T-cell (primary cell): Measurements from ENCODE around the gene ADAMTS9. TPM values are rescaled to one million over a fixed set of nuclear protein-coding genes. Genes with fewer than 3 reads are reported as not detected.

ENCODE experiments used
- ATAC-seq, 4 experiments: fragments of 200-7000 bp in 3 of 4; fragments of 150-1000 bp in 1 of 4; cut with Tn5 transposase; replicated peaks in 1 of 4; 1 replicate in 3 of 4; 2 replicates in 1 of 4; pipeline ENCODE4 v1.10.0; 2021; ENCODE audit warnings: moderate library complexity in 3 of 4, mild to moderate bottlenecking in 2 of 4, moderate number of reproducible peaks in 1 of 4
- CTCF ChIA-PET, 2 donors: fragments of 300-600 bp; sonication (Branson Sonifier 250); formaldehyde crosslinking; loops; one replicate each; lab custom pipeline; 2022; ENCODE audit warnings: antibody characterized with exemption in 2 of 2; lab: Charles Lee
- POLR2A ChIA-PET, 2 donors: fragments of 300-600 bp; sonication (Branson Sonifier 250); formaldehyde crosslinking; loops; one replicate each; lab custom pipeline; 2022; ENCODE audit warnings: antibody characterized with exemption in 2 of 2; lab: Charles Lee
- DNase-seq, 35 experiments: peaks; one replicate each; pipeline versions ENCODE4 v3.0.0 to v3.0.0-alpha.2; 2013 to 2023
- H3K27ac ChIP-seq: one replicate; pipeline ENCODE4 v1.5.1; 2013; ENCODE audit warnings: low read length
- H3K27me3 ChIP-seq, 2 experiments: replicated peaks in 1 of 2; 1 replicate in 1 of 2; 2 replicates in 1 of 2; pipeline versions ENCODE4 v1.6.1 to v1.7.0; 2013; ENCODE audit warnings: low read length in 1 of 2, mixed read lengths in 1 of 2; ENCODE audit not compliant: control insufficient read depth in 2 of 2, insufficient read depth in 2 of 2; ENCODE audit errors: extremely low read depth in 1 of 2
- H3K36me3 ChIP-seq, 2 donors: 1 replicate in 1 of 2; 2 replicates in 1 of 2; pipeline versions ENCODE4 v1.6.1 to v1.7.0; 2013; ENCODE audit warnings: low read length in 1 of 2; ENCODE audit not compliant: control insufficient read depth in 2 of 2, insufficient read depth in 1 of 2; ENCODE audit errors: extremely low read depth in 1 of 2
- H3K4me1 ChIP-seq, 2 experiments: 1 replicate in 1 of 2; 2 replicates in 1 of 2; pipeline versions ENCODE4 v1.6.1 to v1.7.0; 2013; ENCODE audit warnings: low read length in 2 of 2, mixed read lengths in 1 of 2; ENCODE audit not compliant: insufficient read depth in 2 of 2, control insufficient read depth in 1 of 2; ENCODE audit errors: extremely low read depth in 1 of 2
- H3K4me3 ChIP-seq, 2 donors: 1 replicate in 1 of 2; 2 replicates in 1 of 2; pipeline versions ENCODE4 v1.5.1 to v1.7.0; 2013; ENCODE audit warnings: mild to moderate bottlenecking in 2 of 2, low read length in 1 of 2, moderate library complexity in 1 of 2; ENCODE audit not compliant: control insufficient read depth in 1 of 2; ENCODE audit errors: extremely low read depth in 1 of 2
- H3K9me3 ChIP-seq: 2 replicates; pipeline ENCODE4 v1.7.0; 2013
- H3K27ac Mint-ChIP-seq, 2 donors: one replicate each; pipeline ENCODE4 v1.8.0; 2020 to 2021; ENCODE audit warnings: mild to moderate bottlenecking in 2 of 2, mixed read lengths in 2 of 2
- H3K27me3 Mint-ChIP-seq, 2 donors: one replicate each; pipeline ENCODE4 v1.8.0; 2021 to 2022; ENCODE audit warnings: mixed read lengths in 2 of 2
- H3K36me3 Mint-ChIP-seq: one replicate; pipeline ENCODE4 v1.8.0; 2021; ENCODE audit warnings: mixed read lengths
- H3K4me1 Mint-ChIP-seq, 3 donors: one replicate each; pipeline ENCODE4 v1.8.0; 2020 to 2022; ENCODE audit warnings: mixed read lengths in 3 of 3, mild to moderate bottlenecking in 1 of 3
- H3K4me3 Mint-ChIP-seq, 3 donors: one replicate each; pipeline ENCODE4 v1.8.0; 2020 to 2022; ENCODE audit warnings: mild to moderate bottlenecking in 3 of 3, mixed read lengths in 3 of 3, moderate library complexity in 3 of 3
- H3K9me3 Mint-ChIP-seq, 3 donors: one replicate each; pipeline ENCODE4 v1.8.0; 2020 to 2022; ENCODE audit warnings: mixed read lengths in 3 of 3
- WGBS: methylation state at CpG from one replicate; pipeline ENCODE4 v1.1.5; 2013; ENCODE audit warnings: missing lambda C conversion rate; ENCODE audit not compliant: insufficient coverage; 5-methylcytosine and 5-hydroxymethylcytosine counted together
- total RNA-seq, 35 experiments: library from RNA in 6 of 35; stranded (reverse) in 6 of 35; fragments of 120-200 nt in 1 of 35; gene quantifications; one replicate each; pipeline versions ENCODE4 v1.2.1 to v1.2.4 and lab custom pipeline; 2013 to 2026

ADAMTS9 gene
- total RNA-seq, 5 donors from 2014 or later (not counting 1 experiment from before 2014, with no cell fraction given), result 0.09 to 0.10 TPM; not detected in 3

DNA sequence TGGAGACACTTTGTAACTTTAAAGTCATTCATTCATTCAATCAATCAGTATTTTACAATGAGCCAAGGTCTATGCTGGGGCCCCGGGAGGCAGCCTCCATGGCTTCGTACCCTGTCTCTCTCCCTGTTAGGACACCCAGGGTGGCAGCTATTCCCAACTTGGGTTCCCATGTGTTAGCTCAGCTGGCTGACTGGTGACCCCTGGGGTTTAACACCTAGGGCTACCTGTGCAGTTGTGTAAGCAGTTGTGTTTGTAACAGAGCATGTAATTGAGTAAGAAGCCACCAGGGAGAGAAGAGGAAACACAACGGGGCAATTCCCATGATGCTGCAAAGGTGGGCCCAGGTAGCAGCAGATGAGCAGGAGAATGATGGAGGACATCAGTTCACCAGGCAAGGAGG lies 132.4 kb downstream of the ADAMTS9 start:
- Mint-ChIP-seq H3K4me1 (no peaks in the 10 kb centered on the region), H3K4me3 (no peak overlapping the region), H3K27me3 (peaks cover 3 to 11% of the 10 kb centered on the region in 2 donors), H3K36me3 (no peaks in the 10 kb centered on the region), H3K9me3 (peaks cover 0 to 13% (median 0%) of the 10 kb centered on the region in 3 donors), H3K27ac (no peak overlapping the region)
- WGBS, result 68% methylated on average over 3 of the region's 3 CpGs
- no peak for DNase-seq
- ChIA-PET POLR2A (no interaction called here), CTCF (no interaction called here)
- no peak for ATAC-seq
- H3K27ac ChIP-seq, result no peak overlapping the region
- H3K36me3 ChIP-seq, result no peaks in the 10 kb centered on the region
- no peaks in the 10 kb centered on the region for H3K4me1 ChIP-seq
- no peak overlapping the region for H3K4me3 ChIP-seq
- H3K27me3 ChIP-seq, result no peaks in the 10 kb centered on the region
- no peaks in the 10 kb centered on the region for H3K9me3 ChIP-seq

DNA sequence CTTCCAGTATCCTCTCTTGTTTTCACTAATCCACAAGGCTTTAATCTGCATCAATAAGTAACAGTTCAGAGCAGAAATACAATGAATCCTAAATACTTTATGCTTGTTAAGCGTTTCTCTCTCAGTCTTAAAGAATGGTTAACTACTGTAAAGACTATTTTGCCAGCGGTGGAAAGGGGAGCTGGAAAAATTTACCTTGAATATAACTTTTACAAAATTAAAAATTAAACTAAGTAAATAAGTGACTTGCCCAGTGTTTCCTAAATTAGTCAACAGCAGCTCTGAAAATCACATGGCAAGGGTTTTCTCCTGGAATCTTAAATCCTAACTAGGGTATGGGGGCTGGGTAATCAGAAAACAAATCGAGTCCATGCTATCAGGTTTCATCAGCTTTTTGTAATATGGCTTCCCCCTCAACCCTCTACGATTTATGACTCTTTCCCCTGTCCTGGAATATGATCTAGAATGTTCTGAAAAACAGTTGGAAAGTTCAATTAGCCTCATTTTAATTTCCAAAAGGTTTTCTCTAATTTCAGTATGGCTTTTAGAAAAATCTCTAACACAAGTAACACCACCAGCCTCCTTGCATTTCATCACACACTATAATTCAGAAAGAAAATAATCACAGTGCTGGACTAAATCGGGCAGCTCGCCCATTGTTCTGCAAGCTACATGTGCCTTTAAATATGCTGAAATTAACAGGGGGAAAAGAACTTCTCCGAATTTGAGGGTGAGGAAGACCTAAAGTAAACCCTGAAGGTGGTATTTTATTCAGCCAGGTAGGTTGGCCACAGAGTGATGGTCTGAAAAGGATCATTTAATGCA lies 133.5 kb downstream of the ADAMTS9 start:
- no peaks in the 10 kb centered on the region for H3K36me3 Mint-ChIP-seq
- POLR2A ChIA-PET, result no interaction called here
- DNase-seq (no peak), ATAC-seq (no peak)
- H3K27ac ChIP-seq, result no peak overlapping the region
- CTCF ChIA-PET, result interaction anchor here in 1 of 2 donors (0.6 kb wide), 1 partner anchor 67 kb away, joined by 3 read pairs; no protein-coding TSS in a partner anchor
- H3K27me3 ChIP-seq, result no peaks in the 10 kb centered on the region
- H3K36me3 ChIP-seq, result no peaks in the 10 kb centered on the region
- H3K9me3 Mint-ChIP-seq, result peaks cover 0 to 13% (median 0%) of the 10 kb centered on the region in 3 donors
- no peaks in the 10 kb centered on the region for H3K4me1 Mint-ChIP-seq
- H3K4me3 Mint-ChIP-seq, result no peak overlapping the region
- 40% methylated on average over 1 of the region's 7 CpGs for WGBS
- H3K4me1 ChIP-seq, result no peaks in the 10 kb centered on the region
- no peak overlapping the region for H3K27ac Mint-ChIP-seq
- H3K27me3 Mint-ChIP-seq, result peaks cover 3 to 11% of the 10 kb centered on the region in 2 donors
- no peaks in the 10 kb centered on the region for H3K9me3 ChIP-seq
- no peak overlapping the region for H3K4me3 ChIP-seq

GRCh38 chr3:64552966-64553365 lies 134.8 kb downstream of the ADAMTS9 start:
- H3K4me3 Mint-ChIP-seq, result no peak overlapping the region
- peaks cover 0 to 3% of the 10 kb centered on the region in 2 experiments for H3K27me3 ChIP-seq
- 13% methylated on average over 1 of the region's 2 CpGs for WGBS

GRCh38 chr3:64552160-64552559 lies 135.6 kb downstream of the ADAMTS9 start:
- ChIA-PET CTCF (no interaction called here), POLR2A (interaction anchor here in 1 of 2 donors (0.7 kb wide), 1 partner anchor 8 kb away, joined by 3 read pairs; no protein-coding TSS in a partner anchor)
- Mint-ChIP-seq H3K27me3 (peaks cover 3 to 11% of the 10 kb centered on the region in 2 donors), H3K36me3 (no peaks in the 10 kb centered on the region), H3K9me3 (peaks cover 0 to 13% (median 0%) of the 10 kb centered on the region in 3 donors), H3K4me1 (no peaks in the 10 kb centered on the region), H3K4me3 (no peak overlapping the region), H3K27ac (no peak overlapping the region)
- H3K27ac ChIP-seq, result no peak overlapping the region
- H3K36me3 ChIP-seq, result no peaks in the 10 kb centered on the region
- WGBS, result no CpG with 5 or more reads among the region's 2 CpGs
- no peak for DNase-seq
- no peaks in the 10 kb centered on the region for H3K9me3 ChIP-seq
- ATAC-seq, result no peak
- peaks cover 0 to 3% of the 10 kb centered on the region in 2 experiments for H3K27me3 ChIP-seq
- H3K4me3 ChIP-seq, result no peak overlapping the region
- H3K4me1 ChIP-seq, result no peaks in the 10 kb centered on the region

More at GRCh38 chr3:64552966-64553365, 134.8 kb downstream of the ADAMTS9 start:
- no peak for ATAC-seq
- Histone ChIP-seq H3K9me3 (no peaks in the 10 kb centered on the region), H3K4me1 (no peaks in the 10 kb centered on the region), H3K27ac (no peak overlapping the region), H3K36me3 (no peaks in the 10 kb centered on the region), H3K4me3 (no peak overlapping the region)
- no peak for DNase-seq
- ChIA-PET CTCF (no interaction called here), POLR2A (no interaction called here)
- H3K36me3 Mint-ChIP-seq, result no peaks in the 10 kb centered on the region
- H3K9me3 Mint-ChIP-seq, result peaks cover 0 to 13% (median 0%) of the 10 kb centered on the region in 3 donors
- H3K27ac Mint-ChIP-seq, result no peak overlapping the region
- H3K27me3 Mint-ChIP-seq, result peaks cover 3 to 11% of the 10 kb centered on the region in 2 donors
- no peaks in the 10 kb centered on the region for H3K4me1 Mint-ChIP-seq

DNA sequence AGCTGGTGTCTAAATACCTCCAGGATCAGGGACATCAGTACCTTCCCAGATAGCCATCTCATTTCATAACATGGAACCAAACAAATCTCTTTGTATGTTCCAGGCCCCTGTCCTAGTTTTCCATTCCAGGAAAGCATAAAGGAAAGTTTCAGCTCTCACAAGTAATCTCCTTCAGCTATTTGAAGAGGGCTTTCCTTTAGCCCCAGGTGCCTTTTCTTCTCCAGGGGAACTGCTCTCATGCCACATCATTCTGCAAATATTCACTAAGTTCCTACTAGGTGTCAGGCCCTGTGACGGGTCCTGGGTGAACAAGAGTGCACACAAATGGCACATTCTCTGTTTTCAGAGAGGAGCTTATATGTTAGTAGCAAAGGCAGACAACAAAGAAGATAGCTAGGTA lies 136.1 kb downstream of the ADAMTS9 start:
- H3K4me1 ChIP-seq, result no peaks in the 10 kb centered on the region

DNA sequence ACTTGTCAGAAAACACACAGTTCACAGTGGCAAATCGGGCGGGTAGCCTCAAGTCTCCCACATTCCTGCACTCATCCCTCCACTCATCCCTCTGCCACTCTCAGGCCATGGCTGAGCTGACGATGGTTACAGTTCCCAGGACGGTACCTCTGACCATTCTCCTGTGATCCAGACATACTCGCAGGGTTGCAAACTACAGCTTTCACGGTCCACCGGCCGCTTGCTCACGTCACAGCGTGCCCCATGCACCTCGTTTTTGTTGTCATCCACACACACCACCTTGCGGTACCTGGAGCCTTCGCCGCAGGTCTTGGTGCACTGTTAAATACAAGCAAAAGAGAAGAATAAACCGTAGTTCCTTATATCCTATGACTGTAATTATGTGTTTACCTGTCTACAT lies 137.1 kb downstream of the ADAMTS9 start:
- Mint-ChIP-seq H3K4me3 (no peak overlapping the region), H3K9me3 (peaks cover 0 to 7% (median 0%) of the 10 kb centered on the region in 3 donors), H3K4me1 (no peaks in the 10 kb centered on the region), H3K27me3 (peaks cover 3 to 7% of the 10 kb centered on the region in 2 donors), H3K36me3 (no peaks in the 10 kb centered on the region), H3K27ac (no peak overlapping the region)
- ATAC-seq (no peak), DNase-seq (no peak)
- Histone ChIP-seq H3K9me3 (no peaks in the 10 kb centered on the region), H3K27ac (no peak overlapping the region), H3K4me1 (no peaks in the 10 kb centered on the region), H3K4me3 (no peak overlapping the region), H3K36me3 (no peaks in the 10 kb centered on the region), H3K27me3 (peaks cover 0 to 3% of the 10 kb centered on the region in 2 experiments)
- 90% methylated on average over 9 of the region's 15 CpGs for WGBS
- CTCF ChIA-PET, result no interaction called here
- POLR2A ChIA-PET, result no interaction called here

More for the DNA sequence above, 136.1 kb downstream of the ADAMTS9 start:
- no peak overlapping the region for H3K27ac ChIP-seq
- Mint-ChIP-seq H3K27me3 (peaks cover 3 to 8% of the 10 kb centered on the region in 2 donors), H3K4me1 (no peaks in the 10 kb centered on the region), H3K9me3 (peaks cover 0 to 9% (median 0%) of the 10 kb centered on the region in 3 donors), H3K27ac (no peak overlapping the region), H3K4me3 (no peak overlapping the region), H3K36me3 (no peaks in the 10 kb centered on the region)
- no peaks in the 10 kb centered on the region for H3K36me3 ChIP-seq
- peaks cover 0 to 3% of the 10 kb centered on the region in 2 experiments for H3K27me3 ChIP-seq
- no CpG with 5 or more reads among the region's 1 CpG for WGBS
- H3K9me3 ChIP-seq, result no peaks in the 10 kb centered on the region
- POLR2A ChIA-PET, result interaction anchor here in 1 of 2 donors (0.7 kb wide), 1 partner anchor 8 kb away, joined by 3 read pairs; no protein-coding TSS in a partner anchor
- DNase-seq (no peak), ATAC-seq (no peak)
- CTCF ChIA-PET, result no interaction called here
- no peak overlapping the region for H3K4me3 ChIP-seq
